EH (cell line): ENCODE measurements around the gene RASA3.
"Not testable (repeated sequence)": the region's sequence is repeated elsewhere in the genome, so short reads cannot be mapped to it uniquely, and the experiment has no call there.

Experiments used
- DNase-seq: peaks from one replicate; pipeline ENCODE4 v3.0.0-alpha.2; 2015; ENCODE audit warnings: low read depth

The RASA3 gene

DNA sequence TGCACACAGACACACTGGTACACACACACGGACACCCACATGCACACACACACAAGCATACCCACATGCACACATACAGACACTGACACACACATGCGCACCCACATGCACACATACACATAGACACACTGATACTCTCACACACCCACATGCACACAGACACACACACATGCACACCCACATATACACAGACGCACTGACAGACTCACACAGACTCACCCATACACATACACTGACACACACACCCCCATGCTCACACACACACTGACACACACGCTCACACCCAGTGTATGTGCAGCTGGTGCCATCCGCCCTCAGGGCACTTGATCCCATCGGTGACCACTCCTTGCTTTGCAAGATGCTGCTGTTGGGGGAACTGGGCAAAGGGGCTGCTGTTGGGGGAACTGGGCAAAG lies 9.7 kb upstream of the RASA3 start:
- no peak for DNase-seq

DNA sequence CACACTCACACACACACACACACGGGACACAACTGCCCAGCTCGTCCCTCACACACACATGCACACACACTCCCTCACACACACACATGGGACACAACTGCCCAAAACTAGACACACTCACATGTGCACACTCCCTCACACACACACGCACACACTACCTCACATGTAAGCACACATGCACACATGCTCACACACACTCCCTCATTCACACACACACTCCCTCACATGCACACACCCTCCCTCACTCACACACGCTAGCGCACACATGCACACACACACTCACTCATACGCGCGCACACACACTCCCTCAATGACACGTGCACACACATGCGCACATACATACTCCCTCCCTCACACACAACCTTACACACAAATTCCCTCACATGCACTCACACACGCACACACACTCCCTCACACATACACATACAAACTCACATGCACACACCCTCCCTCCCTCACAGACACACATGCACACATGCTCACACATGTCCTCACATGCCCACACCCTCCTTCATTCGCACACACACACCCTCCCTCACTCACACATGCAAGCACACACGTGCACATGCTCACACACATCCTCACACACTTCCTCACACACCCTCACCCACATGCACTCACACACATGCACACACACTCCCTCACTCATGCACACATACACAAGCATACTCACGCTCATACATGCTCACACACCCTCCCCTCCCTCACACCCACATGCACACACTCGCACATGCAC lies 9.0 kb upstream of the RASA3 start:
- DNase-seq = no peak

DNA sequence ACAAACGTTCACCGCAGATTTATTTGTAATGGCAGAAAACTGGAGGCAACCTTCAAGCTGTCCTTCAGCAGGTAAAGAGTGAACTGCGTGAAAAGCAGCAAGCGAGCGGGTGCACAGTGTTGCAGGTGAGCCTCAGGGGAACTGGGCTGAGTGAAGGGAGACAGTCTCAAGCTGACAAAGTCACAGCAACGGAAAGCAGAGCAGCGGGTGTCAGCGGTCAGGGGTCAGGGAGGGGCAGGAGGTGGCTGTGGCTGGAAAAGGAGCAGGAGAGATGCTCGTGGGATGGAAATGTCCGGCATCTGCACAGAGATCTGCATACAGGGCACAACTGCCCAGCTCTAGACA lies 8.5 kb upstream of the RASA3 start:
- no peak for DNase-seq

DNA sequence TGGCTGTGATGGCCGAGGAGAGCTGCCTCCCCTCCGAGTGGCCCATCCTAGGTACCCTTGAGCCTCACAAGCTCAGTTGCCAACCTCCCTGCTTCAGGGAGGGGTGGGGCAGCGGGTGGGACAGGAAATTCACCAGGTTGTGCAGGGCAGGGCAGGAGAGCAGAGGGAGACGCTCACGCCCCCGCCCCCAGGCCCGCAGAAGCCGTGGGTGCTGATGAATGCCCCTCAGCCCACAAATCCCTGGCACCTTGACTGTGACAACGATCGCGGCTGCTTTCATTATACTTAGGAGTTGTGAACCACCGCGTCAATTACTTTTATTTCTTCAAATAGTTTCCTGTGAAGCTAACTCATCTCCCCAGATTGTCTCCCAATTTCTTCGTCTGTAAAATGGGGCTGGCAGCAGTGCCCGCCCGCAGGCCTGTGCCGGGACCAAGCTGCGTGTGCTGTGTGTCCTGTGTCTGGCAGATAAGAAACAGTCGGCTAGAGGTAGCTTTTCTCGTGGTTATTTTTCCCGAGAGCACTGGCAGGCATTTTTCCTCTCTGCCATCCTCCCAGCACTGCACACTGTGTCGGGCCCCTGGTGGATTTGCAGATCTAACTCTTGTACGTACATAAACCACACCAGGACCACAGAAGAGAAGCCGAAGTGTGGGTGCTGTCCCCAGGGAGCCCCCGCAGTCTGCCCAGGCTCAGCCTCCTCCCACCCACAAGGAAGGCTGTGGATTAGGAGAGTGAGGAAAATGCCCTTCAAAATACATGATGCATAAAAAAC lies 7.9 kb upstream of the RASA3 start:
- DNase-seq = no peak

DNA sequence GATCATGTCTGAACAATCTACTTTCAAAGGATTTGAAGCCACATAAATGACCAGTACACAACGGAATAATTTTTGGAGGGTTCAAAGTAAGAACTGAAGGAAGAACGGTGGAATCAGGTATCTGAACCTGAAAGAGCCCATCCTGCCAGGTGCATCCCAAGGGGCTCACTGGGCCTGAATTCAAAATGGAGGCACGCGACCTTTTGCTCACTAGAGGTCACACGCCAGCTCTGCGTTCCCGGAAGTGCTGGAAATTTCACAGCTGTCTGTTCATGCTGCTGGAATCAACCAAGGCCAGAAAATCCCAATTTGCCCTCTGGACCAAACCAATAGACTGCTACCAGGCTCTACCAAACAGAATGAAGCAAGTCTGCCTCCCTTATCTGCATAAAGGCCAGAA lies 4.2 kb upstream of the RASA3 start:
- no peak for DNase-seq

DNA sequence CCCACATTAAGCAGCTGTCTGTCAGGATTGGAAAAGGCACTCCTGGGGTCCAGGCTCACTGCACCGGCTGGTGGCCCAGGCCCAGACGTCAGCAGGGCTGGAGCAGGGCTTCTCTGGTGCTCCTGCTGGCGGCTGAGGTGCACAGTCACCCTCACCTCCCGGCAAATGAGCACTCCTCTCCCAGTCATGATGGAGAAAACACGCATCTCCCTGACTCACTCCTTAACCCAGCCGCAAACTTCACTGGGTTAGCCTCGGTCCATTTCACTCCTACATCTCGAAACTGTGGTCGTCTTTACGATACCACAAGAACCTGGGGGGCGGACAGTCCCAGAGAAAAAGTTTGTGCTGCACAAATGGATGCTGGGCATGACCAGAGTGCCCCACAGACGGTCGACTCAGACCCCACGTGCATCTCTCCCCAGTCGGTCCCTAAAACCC lies 3.3 kb upstream of the RASA3 start:
- no peak for DNase-seq

DNA sequence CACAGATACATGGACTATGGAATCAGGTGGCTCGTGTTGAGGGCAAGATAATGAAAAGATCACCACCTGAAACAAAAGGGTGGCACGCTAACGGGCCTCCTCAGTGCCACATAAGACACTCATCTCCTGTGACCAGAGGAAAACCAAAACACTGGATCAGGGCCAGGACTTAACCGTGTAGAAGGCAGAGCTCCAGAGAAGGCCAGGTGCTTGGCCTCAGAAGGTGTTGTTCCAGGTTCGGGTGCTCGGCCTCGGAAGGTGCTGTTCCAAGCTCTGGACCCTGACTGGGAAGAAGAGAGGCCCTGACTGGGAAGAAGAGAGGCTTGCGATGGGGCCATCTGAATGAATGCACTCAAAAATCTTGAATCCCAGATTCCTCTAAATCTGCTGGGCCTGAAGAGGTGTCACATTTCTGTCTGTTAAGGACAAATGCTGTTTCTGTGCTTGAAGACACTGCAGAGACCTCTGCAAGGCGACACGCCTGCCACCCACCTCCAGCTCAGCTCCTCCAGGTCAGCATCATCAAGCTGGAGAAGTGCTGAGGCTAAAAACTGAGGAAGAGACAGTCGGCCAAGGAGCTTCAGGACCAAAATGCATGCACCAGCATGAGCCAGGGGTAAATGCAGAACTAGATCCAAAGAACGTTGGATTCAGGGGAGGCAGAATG lies 2.7 kb upstream of the RASA3 start:
- DNase-seq = no peak

DNA sequence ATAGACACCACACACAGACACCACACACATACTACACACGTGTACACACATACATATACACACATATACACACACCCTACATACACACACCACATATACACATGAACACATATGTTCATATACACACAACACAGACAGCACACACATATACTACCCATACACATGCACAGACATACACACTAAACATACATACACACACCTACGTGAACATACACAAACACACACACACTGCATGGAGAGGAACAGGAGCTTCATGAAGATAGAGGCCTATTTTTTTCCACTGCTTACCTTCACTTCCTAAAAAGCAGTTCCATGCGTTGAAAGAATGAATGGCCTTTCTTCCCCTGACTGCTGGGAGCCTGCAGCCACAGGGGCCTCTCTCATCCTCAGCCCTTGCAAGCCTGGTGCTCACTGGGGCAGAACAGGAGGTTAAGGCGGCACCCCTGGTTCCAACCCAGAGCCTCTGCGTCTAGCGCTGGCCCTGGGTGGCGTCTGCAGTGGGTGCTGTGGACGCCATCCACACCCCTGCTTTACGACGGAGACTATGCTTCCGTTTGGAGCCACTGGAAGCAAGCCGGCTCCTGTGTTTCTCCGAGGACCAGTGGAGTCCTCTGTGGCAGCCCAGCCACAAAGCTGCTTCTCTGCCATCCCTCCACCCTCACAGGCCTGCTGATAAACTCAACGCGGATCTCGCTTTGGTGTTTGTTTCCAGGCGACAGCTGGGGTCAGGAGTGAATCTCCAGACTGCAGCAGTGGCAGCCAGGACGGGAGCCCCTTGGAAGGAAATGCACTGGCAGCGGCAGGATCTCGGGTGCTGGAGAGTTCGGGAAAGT lies 1.9 kb upstream of the RASA3 start:
- DNase-seq = no peak

DNA sequence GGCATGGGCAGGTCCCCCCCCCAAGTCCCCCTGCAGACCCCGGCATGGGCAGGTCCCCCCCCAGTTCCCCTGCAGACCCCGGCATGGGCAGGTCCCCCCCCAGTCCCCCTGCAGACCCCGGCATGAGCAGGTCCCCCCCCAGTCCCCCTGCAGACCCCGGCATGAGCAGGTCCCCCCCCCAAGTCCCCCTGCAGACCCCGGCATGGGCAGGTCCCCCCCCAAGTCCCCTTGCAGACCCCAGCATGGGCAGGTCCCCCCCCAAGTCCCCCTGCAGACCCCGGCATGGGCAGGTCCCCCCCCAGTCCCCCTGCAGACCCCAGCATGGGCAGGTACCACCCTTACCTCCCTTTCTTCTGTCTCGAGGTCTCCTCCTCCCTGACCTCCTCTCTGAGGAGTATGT lies 1.1 kb upstream of the RASA3 start:
- not testable (repeated sequence) for DNase-seq

DNA sequence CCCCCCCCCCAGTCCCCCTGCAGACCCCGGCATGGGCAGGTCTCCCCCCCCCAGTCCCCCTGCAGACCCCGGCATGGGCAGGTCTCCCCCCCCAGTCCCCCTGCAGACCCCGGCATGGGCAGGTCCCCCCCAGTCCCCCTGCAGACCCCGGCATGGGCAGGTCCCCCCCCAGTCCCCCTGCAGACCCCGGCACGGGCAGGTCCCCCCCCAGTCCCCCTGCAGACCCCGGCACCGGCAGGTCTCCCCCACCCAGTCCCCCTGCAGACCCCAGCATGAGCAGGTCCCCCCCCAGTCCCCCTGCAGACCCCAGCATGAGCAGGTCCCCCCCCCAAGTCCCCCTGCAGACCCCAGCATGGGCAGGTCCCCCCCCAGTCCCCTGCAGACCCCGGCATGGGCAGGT lies 703 bp upstream of the RASA3 start:
- DNase-seq = not testable (repeated sequence)

DNA sequence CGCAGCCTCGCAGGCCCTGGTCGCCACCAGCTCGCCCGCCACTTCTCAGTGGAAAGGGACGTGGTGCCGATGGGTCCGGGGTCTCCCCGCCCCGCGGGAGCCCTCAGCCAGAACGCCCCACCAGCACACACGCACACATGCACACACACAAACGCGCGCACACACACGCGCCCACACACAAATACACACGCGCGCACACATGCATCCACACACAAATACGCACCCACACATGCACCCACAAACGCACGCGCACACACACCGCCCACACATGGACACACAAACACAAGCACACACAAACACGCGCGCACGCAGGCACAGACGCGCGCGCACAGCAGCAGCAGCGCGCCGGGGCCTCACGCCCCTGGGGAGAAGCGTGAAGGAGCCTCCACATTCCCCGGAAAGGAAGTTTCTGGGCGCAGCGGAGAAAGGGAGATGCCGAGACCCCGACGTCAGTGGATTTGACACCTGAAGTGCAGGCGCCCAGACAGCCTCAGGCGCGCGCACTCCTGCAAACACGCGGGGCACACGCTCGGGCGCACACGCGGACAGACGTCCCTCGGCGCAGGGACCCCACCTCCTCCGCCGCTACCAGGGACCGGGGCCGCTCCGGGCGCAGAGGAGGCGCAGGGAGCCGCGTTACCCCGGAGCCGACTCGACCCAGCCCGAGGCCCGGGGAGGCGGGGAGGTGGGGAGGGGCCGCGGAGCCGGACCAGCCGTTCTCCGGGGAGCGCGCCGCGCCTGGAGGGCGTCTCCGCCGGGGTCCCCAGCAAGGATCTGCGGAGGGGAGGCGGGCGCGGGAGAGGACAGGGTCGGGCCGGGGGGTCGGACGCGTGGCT lies 622 bp downstream of the RASA3 start:
- DNase-seq = peak; percentile 31

DNA sequence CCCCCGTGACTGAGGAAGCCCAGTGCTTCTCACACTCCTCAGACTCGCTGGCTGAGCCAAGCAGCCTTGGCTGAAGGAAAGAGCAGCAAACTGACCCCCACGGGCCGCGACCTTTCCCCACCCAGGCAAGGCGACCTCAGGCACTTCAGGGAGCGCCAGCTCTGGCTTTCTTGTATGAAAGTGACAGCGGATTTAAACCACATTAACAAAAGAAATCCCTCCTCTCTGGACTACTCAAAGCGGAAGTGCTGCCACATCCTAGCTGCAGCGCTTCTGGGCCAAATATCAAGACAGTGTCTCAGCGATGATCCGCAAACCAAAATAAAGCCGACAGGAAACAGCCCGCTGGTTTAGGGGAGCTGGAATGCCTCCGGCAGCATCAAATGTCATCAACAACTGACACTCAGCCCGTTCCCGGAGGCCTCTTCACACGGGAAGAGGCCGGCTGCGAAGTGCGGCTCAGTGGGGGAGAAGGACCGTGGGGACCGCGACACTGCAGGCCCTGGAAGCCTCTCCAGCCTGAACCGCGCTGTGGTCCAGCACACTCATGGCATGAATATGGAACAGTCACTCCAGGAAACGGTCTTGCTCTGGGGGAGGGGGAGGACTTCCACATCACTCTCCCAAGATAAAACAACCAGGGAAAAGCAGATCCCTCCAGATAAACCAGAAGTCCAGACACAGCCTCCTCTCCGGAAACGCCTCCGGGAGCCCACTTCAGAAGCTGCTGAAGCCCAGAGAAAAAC lies 1.4 kb downstream of the RASA3 start:
- peak; percentile 98 for DNase-seq

DNA sequence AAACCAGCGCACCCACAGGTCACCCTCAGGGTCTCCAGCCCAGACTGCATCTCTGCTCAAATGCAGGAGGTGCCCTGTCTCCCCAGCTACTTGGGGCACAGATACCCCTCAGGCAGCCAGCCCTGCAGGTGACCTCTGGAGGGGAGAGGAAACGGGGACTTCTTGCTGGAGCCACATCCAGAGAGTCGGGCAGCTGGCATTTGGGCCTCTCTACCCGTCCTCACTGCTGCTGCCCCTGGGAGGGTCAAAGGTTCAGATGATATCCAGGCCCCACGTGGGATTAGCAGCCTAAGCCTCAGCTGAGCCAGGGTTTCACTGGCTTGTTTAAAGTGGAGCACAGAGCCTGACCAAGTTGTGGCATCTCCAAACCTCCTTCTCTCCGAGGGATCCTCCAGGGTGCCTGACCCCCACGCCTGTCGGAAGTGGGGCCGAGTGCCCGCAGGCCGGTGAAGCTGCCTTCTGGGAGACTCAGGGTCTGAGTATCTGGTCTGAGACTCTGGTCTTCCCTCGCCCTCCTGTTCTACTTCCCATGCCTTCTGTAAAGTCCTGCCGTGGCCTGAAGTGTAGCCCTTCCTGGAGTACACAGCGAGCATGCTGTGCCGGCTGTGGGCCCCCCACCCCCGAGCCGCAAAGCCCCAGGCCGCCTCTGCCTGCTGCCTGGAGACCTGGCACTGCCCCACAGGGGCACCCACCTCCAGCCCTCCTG lies 2.1 kb downstream of the RASA3 start:
- DNase-seq = peak; percentile 32

DNA sequence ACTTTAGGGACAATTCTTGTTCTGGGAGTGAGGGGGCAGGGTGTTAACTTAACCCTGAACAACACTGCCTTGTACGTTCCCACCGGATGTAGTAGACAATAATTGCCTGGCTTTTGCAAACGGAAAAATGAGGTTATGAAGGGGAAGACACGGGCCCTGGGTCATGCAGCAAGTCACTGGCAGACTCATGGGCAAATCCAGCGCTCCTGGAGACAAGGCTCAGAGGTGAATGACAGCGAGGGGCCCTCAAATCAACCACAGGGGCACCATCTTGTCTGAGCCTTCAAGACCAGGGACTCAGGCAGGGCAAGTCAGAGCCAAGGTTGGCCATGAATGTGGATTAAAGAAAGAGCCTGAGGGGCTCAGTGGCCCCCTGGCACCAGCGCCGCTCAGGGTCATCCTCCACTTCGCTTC lies 2.8 kb downstream of the RASA3 start:
- DNase-seq = no peak

DNA sequence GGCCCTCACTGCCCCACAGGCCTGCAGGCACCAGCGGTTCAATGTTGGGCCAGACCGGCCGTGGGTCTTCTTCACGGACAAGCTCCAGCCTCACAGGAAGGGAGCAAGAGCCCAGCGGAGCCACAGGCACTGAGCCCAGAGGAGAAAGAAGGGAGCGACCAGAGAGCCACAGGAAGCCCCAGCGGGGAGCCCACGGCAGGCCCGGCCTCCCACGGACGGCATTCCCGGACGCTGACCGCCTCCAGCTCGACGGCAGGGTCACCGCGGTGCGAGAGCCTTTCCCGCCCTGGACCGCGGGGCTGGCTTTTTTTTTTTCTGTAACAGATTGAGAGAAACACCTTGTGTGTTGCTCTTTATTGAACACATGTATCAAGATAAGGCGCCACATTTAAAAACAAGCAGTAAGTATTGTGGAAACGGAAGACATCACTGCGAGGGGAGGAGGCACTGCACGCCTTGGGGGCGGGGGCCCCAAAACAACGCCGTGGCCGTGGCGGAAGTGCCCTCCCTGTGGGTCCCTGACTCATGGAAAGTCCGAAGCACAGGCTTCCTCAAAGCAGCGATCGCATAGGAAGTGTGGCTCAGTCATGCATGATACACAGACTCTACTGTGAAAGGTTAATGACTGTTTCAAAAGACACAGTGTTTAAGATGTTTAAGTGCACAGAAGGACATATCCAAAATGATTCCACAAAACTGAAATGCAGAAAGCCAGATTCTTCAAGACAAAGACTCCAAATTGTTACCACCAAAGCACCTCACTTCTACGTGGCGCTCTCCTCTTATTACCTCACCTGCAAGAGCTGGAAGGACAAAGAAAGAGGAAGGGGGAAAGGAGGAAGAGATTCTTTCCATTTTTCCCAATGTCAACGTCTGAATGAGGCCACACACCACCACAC lies 3.5 kb downstream of the RASA3 start:
- peak; percentile 94 for DNase-seq

DNA sequence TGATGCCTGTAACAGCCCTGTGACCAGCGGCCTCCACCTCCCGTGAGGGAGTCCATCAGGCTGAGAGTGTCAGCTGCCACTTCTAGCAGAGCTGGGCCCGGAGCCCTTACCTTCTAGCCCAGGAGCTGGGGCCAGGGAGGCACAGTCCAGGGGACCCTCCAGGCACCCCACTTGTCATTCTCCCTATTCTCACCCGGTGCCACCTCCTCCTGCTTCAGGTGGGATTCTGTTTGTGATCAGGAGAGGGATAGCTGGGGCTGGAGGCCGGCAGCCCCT lies 4.1 kb downstream of the RASA3 start:
- no peak for DNase-seq

DNA sequence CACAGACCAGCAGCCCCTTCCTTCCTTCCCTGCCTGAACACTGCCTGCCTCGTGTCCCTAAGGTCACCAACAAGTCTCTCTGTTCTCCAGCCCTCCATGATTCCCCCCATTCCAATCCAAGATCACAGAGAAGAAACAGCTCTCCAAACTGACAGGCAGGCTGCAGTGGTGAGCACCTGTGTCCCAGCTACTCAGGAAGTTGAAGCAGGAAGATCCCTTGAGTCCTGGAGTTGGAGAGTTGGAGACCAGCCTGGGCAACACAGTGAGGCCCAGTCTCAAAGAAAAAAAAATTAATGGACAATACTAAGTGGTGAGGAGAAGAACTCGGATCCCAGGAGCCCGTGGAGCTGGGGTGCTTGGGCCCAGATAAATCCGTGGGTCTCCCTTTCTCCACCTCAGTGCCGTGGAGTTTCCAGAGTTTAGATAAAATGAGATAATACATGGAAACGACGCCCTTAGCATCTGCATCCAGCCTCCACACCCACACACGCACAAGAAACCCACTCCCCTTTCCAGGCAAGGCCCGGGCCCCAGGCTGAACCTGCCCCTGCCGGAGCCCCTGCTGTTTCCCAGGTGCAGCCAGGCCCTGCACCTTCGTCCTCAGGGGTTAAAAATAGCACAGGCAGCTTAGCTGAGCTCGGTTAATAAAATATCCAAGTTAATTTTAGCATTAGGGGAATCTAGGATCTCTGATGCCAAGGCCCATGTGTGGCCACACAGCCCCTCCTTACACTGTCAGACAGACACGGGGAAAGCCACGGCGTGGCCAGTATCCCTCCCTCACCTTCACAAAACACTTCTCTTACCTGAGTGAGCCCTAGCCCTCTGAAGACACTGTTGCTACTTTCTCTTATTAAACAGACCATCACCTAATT lies 4.7 kb downstream of the RASA3 start:
- DNase-seq = peak; percentile 17
